ENCODE results near the gene HPGD.

GRCh38 chr4:174475528-174475927, 46.8 kb downstream of the HPGD start:
- TF ChIP-seq, protein P1, sequence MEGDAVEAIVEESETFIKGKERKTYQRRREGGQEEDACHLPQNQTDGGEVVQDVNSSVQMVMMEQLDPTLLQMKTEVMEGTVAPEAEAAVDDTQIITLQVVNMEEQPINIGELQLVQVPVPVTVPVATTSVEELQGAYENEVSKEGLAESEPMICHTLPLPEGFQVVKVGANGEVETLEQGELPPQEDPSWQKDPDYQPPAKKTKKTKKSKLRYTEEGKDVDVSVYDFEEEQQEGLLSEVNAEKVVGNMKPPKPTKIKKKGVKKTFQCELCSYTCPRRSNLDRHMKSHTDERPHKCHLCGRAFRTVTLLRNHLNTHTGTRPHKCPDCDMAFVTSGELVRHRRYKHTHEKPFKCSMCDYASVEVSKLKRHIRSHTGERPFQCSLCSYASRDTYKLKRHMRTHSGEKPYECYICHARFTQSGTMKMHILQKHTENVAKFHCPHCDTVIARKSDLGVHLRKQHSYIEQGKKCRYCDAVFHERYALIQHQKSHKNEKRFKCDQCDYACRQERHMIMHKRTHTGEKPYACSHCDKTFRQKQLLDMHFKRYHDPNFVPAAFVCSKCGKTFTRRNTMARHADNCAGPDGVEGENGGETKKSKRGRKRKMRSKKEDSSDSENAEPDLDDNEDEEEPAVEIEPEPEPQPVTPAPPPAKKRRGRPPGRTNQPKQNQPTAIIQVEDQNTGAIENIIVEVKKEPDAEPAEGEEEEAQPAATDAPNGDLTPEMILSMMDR (IDR thresholded peaks at IDR 0.05; ENCODE audit: low read length): no peak
- TF ChIP-seq EZH2 (optimal IDR thresholded peaks at IDR 0.05; ENCODE audit: low read depth, low read length): no peak
- no peak for TF ChIP-seq EZH2phosphoT487 (IDR thresholded peaks at IDR 0.05; ENCODE audit: low read length)
